Caco-2 (cell line): ENCODE results near the gene ATG4B. TPM values are rescaled to one million over a fixed set of nuclear protein-coding genes. Genes with fewer than 3 reads are reported as not detected.

Experiments used
- BruUV-seq: library from RNA; stranded (reverse); fragments of 400-500 nt; replicated peaks from 2 replicates; lab custom pipeline; 2021; lab: Mats Ljungman, UMichigan
- CTCF ChIA-PET: fragments of 300-600 bp; sonication (Branson Sonifier 250); formaldehyde crosslinking; loops from one replicate; lab custom pipeline; 2022; ENCODE audit warnings: antibody characterized with exemption; lab: Charles Lee
- POLR2A ChIA-PET: fragments of 300-600 bp; sonication (Branson Sonifier 250); formaldehyde crosslinking; loops from one replicate; lab custom pipeline; 2022; ENCODE audit warnings: antibody characterized with exemption; lab: Charles Lee
- DNase-seq, 2 experiments: peaks; one replicate each; pipeline versions ENCODE4 v3.0.0 to v3.0.0-alpha.2; 2020 to 2022
- H3K27me3 ChIP-seq: replicated peaks from 2 replicates; pipeline ENCODE4 v1.6.0; 2011; ENCODE audit warnings: low read length; ENCODE audit not compliant: control insufficient read depth, insufficient read depth
- H3K36me3 ChIP-seq: 2 replicates; pipeline ENCODE4 v1.5.1; 2011; ENCODE audit warnings: low read length; ENCODE audit not compliant: control insufficient read depth, insufficient read depth
- H3K4me1 ChIP-seq: fragments of 250-450 bp; sonication (Bioruptor Pico); 2 replicates; pipeline ENCODE4 v1.5.1; 2020; ENCODE audit warnings: mild to moderate bottlenecking
- H3K4me3 ChIP-seq: 2 replicates; pipeline ENCODE4 v1.5.1; 2011; ENCODE audit warnings: low read depth, mild to moderate bottlenecking, control low read depth, low read length
- H3K9me3 ChIP-seq: fragments of 250-450 bp; sonication (Bioruptor Pico); 2 replicates; pipeline ENCODE4 v1.5.1; 2020; ENCODE audit warnings: mild to moderate bottlenecking, moderate library complexity
- H3K27ac Mint-ChIP-seq: one replicate; pipeline ENCODE4 v1.8.0; 2022; ENCODE audit warnings: mixed read lengths; ENCODE audit not compliant: unreplicated experiment
- H3K27me3 Mint-ChIP-seq: one replicate; pipeline ENCODE4 v1.8.0; 2022; ENCODE audit warnings: mixed read lengths; ENCODE audit not compliant: insufficient read depth, unreplicated experiment
- H3K36me3 Mint-ChIP-seq: one replicate; pipeline ENCODE4 v1.8.0; 2022; ENCODE audit warnings: mild to moderate bottlenecking, mixed read lengths; ENCODE audit not compliant: insufficient read depth, unreplicated experiment
- H3K4me1 Mint-ChIP-seq: one replicate; pipeline ENCODE4 v1.8.0; 2022; ENCODE audit warnings: low read depth, mixed read lengths; ENCODE audit not compliant: unreplicated experiment
- H3K4me3 Mint-ChIP-seq: one replicate; pipeline ENCODE4 v1.8.0; 2022; ENCODE audit warnings: mild to moderate bottlenecking, moderate library complexity, mixed read lengths; ENCODE audit not compliant: unreplicated experiment
- H3K9me3 Mint-ChIP-seq: one replicate; pipeline ENCODE4 v1.8.0; 2022; ENCODE audit warnings: mixed read lengths; ENCODE audit not compliant: unreplicated experiment
- intact Hi-C: fragments of 100-400 bp; cut with micrococcal nuclease; formaldehyde crosslinking; loops from one replicate; pipeline ENCODE4 v1.10.0; 2022; ENCODE audit not compliant: unreplicated experiment
- total RNA-seq: library from RNA; stranded (reverse); gene quantifications from 2 replicates; pipeline ENCODE4 v1.2.3, GENCODE V29; 2022
- TF ChIP-seq, protein P1 (sequence below), 2 experiments: fragments of 200-600 bp in 1 of 2; IDR thresholded peaks; 1 replicate in 1 of 2; 2 replicates in 1 of 2; pipeline versions ENCODE4 v1.5.1 to v1.8.0; 2011 to 2022; ENCODE audit warnings: antibody characterized with exemption in 1 of 2, control low read depth in 1 of 2, inconsistent platforms in 1 of 2, low read depth in 1 of 2, low read length in 1 of 2, mild to moderate bottlenecking in 1 of 2, moderate library complexity in 1 of 2; ENCODE audit not compliant: insufficient read depth in 1 of 2, severe bottlenecking in 1 of 2, unreplicated experiment in 1 of 2

The ATG4B gene
- total RNA-seq, 1 experiment from 2014 or later: 94.5 TPM

- BruUV-seq: no TSS peak
- peaks cover 37% of the 10 kb centered on the region for H3K36me3 Mint-ChIP-seq
- H3K4me1 Mint-ChIP-seq: no peaks in the 10 kb centered on the region
- Histone ChIP-seq H3K27me3 (no peaks in the 10 kb centered on the region), H3K36me3 (no peaks in the 10 kb centered on the region), H3K9me3 (no peaks in the 10 kb centered on the region), H3K4me3 (no peak overlapping the region), H3K4me1 (no peaks in the 10 kb centered on the region)
- no peak overlapping the region for H3K27ac Mint-ChIP-seq
- intact Hi-C loops: no loop called here
- no peaks in the 10 kb centered on the region for H3K9me3 Mint-ChIP-seq
- ChIA-PET CTCF (no interaction called here), POLR2A (no interaction called here)
- DNase-seq: no peak
- no peak overlapping the region for H3K4me3 Mint-ChIP-seq
- TF ChIP-seq, protein P1, sequence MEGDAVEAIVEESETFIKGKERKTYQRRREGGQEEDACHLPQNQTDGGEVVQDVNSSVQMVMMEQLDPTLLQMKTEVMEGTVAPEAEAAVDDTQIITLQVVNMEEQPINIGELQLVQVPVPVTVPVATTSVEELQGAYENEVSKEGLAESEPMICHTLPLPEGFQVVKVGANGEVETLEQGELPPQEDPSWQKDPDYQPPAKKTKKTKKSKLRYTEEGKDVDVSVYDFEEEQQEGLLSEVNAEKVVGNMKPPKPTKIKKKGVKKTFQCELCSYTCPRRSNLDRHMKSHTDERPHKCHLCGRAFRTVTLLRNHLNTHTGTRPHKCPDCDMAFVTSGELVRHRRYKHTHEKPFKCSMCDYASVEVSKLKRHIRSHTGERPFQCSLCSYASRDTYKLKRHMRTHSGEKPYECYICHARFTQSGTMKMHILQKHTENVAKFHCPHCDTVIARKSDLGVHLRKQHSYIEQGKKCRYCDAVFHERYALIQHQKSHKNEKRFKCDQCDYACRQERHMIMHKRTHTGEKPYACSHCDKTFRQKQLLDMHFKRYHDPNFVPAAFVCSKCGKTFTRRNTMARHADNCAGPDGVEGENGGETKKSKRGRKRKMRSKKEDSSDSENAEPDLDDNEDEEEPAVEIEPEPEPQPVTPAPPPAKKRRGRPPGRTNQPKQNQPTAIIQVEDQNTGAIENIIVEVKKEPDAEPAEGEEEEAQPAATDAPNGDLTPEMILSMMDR (IDR thresholded peaks at IDR 0.05; ENCODE audit: insufficient read depth in 1 of 2, low read depth in 1 of 2, low read length in 1 of 2, severe bottlenecking in 1 of 2, unreplicated experiment in 1 of 2): no peak
- H3K27me3 Mint-ChIP-seq: no peaks in the 10 kb centered on the region
Measured at GRCh38 chr2:241603686-241604085, 33.8 kb upstream of the ATG4B start.

- intact Hi-C loops: no loop called here
- Histone ChIP-seq H3K4me1 (no peaks in the 10 kb centered on the region), H3K27me3 (no peaks in the 10 kb centered on the region), H3K4me3 (no peak overlapping the region), H3K36me3 (no peaks in the 10 kb centered on the region), H3K9me3 (no peaks in the 10 kb centered on the region)
- TF ChIP-seq, protein P1 (IDR thresholded peaks at IDR 0.05; ENCODE audit: insufficient read depth in 1 of 2, low read depth in 1 of 2, low read length in 1 of 2, severe bottlenecking in 1 of 2, unreplicated experiment in 1 of 2): no peak
- Mint-ChIP-seq H3K36me3 (peaks cover 28% of the 10 kb centered on the region), H3K4me3 (no peak overlapping the region), H3K27ac (no peak overlapping the region), H3K27me3 (no peaks in the 10 kb centered on the region), H3K9me3 (no peaks in the 10 kb centered on the region), H3K4me1 (no peaks in the 10 kb centered on the region)
- POLR2A ChIA-PET: no interaction called here
- CTCF ChIA-PET: no interaction called here
- DNase-seq: no peak
- no TSS peak for BruUV-seq
Measured at GRCh38 chr2:241606186-241606585, 31.3 kb upstream of the ATG4B start.

GRCh38 chr2:241607162-241607885, 30.2 kb upstream of the ATG4B start:
- no peaks in the 10 kb centered on the region for H3K27me3 Mint-ChIP-seq
- no peaks in the 10 kb centered on the region for H3K36me3 ChIP-seq

More at GRCh38 chr2:241607162-241607885, 30.2 kb upstream of the ATG4B start:
- intact Hi-C loops: no loop called here
- TF ChIP-seq, protein P1 (IDR thresholded peaks at IDR 0.05; ENCODE audit: insufficient read depth in 1 of 2, low read depth in 1 of 2, low read length in 1 of 2, severe bottlenecking in 1 of 2, unreplicated experiment in 1 of 2): no peak
- no TSS peak for BruUV-seq
- H3K9me3 Mint-ChIP-seq: no peaks in the 10 kb centered on the region
- no peak for DNase-seq
- ChIA-PET POLR2A (no interaction called here), CTCF (no interaction called here)
- no peak overlapping the region for H3K27ac Mint-ChIP-seq
- H3K36me3 Mint-ChIP-seq: peaks cover 17% of the 10 kb centered on the region
- no peaks in the 10 kb centered on the region for H3K4me1 Mint-ChIP-seq
- H3K27me3 ChIP-seq: no peaks in the 10 kb centered on the region
- no peak overlapping the region for H3K4me3 Mint-ChIP-seq
- H3K4me1 ChIP-seq: no peaks in the 10 kb centered on the region
- no peaks in the 10 kb centered on the region for H3K9me3 ChIP-seq
- no peak overlapping the region for H3K4me3 ChIP-seq
